Activated CD8-positive, alpha-beta memory T cell treated with anti-CD3 and anti-CD28 coated beads for 24 hours (primary cell): ENCODE results near the gene RABGAP1L.

ENCODE experiments used
- DNase-seq: peaks from one replicate; pipeline ENCODE4 v3.0.0-alpha.2; 2020

Gene RABGAP1L

DNA sequence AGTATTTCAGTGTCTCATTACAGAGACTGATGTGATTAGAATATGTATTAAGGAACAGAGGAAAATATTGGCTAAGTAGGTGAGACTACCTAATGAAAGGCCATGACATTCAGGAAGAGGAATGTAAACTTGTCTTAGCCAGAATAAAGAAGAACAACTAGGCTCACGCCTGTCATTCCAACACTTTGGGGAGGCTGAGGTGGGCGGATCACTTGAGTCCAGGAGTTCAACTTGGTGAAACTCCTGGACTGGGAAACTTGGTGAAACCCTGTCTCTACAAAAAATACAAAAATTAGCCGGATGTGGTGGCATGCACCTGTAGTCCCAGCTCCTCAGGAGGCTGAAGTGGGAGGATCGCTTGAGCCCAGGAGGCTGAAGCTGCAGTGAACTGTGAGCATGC is 825.6 kb downstream of the RABGAP1L start:
- DNase-seq: no peak

DNA sequence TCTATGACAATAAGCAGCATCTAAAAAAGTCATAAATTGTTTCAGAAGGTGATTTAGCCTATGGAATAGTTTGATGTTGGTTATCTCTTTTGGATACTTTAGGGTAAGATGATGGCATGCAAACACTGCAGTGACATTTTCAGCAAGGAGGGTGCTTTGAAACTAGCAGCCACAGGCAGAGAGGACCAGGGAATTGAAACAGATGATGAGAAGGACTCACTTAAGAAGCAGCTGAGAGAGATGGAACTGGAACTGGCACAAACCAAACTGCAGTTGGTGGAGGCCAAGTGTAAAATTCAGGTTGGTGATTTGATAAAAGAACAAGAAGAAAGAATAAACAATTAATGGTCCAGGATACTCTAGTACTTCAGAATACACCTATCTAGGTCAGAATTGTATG is 829.2 kb downstream of the RABGAP1L start:
- DNase-seq: no peak

DNA sequence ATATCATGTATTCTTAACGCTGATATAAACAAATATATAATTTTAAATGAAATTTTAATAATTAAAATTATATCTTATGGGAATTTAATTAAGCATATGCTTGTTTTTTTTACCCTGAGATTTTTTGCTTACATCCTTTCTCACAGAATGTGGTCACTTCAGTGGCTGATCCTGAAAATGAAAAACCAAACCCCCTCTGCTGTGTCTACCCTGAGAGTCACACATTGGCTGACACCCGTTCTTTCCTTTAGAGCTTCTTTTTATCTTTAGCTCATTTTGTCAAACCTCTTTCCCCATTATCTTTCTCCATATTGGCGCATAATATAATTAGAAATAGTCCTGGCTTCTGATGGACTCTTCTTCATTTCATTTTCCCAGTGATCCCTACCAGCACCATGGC is 829.7 kb downstream of the RABGAP1L start:
- DNase-seq: no peak

DNA sequence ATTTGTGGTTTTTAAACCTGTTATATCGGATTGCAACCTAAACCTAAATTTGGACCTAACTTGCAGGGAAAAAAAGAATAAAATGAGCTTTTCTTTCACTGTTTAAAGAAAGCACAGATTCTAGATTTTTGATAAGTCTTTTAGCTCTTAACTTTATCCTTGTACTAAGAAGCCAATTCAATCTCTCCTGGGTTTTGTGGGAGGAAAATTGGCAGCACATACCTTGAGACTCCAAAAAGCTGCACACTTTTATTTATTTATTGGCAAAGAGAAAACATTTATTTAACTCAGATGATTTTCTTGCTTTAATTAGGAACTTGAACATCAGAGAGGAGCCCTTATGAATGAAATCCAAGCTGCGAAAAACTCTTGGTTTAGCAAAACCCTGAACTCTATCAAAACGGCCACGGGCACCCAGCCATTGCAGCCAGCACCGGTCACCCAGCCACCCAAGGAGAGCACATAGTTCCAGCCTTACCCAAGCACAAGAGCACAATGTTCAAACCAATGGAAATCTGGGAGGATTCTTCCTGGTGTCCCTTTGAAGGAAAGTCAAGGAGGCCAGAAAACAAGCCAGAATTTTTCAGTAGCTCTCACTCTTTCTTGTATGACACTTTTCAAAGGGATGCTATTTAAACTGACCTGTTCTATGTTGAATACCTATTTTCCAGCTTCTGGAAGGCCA is 830.4 kb downstream of the RABGAP1L start:
- DNase-seq: no peak

DNA sequence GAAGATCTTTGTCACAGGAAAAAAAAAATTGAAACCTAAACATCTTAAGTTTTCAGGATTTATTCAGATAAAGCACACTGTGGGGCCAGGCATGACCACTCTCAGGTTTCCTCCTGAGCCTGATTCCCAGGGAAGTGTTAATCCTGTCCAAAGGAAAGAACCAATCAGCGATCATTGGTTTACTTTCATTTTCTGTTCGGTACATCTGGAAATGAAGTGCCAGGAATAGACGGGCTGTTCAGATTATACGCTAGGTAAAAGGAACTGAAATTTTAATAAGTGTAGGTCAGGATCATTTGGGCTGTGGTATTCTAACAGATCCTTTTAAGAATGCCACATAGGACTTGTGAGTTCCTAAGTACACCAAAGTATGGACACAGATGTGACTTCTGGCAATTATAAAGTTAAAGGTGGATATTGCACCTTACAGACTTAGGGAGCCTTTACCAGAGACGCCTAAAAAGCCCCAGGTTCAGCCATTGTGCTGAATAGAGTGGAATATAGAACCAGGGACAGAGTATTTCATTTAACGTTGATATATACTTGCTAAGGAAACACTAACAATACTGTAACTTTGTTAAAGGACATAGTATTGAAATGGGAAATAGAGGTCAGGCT is 831.2 kb downstream of the RABGAP1L start:
- no peak for DNase-seq

DNA sequence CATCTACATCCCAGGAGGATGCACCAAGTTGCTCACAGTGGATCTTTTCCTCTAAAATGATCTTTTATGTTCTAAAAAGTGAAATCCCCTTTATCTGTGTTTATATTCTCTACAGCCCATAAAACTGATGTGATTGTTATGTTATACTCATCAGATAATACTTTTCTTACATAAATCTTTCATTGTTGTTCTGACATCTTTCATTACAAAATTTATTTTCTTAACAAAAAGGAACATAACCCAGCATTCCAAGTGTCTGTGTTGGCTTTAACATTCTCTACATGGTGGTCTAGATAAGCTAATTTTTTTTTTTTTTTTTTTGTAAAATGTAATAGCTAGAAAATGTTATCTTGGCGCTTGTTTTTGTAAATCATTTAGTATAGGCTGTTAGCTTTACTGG is 832.2 kb downstream of the RABGAP1L start:
- no peak for DNase-seq

DNA sequence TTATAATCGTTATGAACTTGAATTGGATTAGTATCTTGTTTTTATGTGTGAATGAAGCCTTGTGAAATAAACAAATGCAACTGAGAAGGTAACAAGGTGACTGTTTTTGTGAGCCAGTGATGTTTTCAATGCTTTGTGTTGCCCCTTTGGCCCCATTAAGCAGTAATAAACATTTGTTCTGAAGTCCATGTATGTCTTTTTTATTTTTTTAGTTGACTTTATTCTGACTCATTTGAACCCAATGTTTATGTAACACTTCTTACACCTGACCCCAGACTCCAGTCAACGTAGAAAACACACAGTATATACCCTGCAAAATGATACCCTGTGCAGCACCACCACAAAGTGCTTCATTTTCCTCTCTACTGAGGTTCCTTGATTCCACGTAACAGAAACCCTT is 835.8 kb downstream of the RABGAP1L start:
- no peak for DNase-seq

DNA sequence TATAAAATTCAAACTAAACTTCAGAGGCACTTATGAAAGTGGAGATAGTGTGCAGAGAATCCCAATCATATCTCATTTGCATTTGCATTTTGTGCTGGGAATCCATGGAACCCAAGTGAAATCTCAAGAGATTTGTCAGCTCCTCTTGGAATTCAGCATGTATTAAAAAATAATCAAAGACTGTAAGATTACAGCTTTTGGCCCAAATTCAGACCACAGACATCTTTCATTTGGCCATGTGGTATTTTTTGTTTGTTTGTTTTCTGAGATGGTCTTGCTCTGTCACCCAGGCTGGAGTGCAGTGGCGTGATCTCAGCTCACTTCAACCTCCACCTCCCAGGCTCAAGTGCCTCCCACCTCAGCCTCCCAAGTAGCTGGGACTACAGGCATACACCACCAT is 836.6 kb downstream of the RABGAP1L start:
- DNase-seq: no peak

DNA sequence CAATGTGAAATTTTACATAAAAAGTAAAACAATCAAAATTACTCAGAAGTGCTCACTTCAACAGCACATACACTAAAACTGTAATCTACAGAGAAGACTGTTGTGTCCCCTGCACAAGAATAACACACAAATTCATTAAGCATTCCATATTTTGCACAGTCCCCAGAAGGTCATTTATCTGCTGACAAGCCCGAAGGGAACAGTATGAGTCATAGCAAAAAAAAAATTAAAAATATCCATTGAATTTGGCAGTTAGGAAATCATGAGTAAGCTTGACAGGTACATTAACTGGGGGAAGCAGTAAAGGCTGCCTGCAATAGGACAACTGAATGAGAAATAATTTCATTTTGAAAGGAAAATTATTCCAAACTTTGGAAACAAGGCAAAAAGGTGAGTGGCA is 837.2 kb downstream of the RABGAP1L start:
- DNase-seq: no peak

DNA sequence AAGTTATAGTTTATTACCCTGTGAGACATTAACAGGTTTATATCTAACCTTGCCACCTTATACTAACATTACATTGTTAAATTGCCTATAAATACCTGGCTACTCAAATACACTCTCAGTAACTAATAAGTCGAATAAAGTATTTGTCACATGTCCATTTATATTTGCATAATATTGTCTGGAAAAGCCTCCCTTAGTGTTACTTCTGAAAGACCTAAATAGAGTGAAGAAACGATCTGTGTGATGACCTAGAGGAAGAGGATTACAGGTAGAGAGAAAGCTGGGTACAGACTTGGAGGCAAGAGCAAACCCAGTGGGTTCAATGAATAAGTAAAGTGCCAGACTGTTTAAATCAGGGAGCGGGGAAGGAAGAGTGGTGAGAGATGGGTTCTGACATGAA is 837.7 kb downstream of the RABGAP1L start:
- DNase-seq: no peak

DNA sequence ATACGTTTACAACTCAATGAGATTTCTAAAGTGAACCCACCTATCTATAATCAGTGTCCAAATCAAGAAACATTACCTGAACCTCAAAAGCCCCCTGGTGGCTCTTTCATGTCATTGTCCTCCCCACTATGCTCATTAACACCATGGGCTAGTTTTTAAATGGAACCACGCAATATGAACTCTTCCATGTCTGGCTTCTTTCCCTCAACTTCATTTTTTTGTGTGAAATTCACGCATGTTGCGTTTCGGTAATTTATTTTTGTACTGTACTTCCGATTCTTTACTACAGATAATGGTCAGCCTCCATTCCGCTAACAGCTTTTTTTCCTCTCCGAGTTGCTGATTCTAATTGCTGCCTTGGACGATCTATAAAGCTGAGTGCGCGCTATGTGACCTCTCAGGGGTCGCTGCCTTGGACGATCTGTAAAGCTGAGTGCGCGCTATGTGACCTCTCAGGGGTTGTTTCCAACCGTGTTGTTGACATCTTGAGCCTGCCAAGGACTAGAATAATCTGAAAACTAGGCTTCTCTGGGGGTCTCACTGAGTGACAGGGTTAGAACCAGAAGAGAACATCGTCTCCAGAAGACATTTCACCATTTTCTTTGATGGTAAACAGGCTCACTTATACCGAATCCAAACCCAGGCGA is 839.4 kb downstream of the RABGAP1L start:
- no peak for DNase-seq

DNA sequence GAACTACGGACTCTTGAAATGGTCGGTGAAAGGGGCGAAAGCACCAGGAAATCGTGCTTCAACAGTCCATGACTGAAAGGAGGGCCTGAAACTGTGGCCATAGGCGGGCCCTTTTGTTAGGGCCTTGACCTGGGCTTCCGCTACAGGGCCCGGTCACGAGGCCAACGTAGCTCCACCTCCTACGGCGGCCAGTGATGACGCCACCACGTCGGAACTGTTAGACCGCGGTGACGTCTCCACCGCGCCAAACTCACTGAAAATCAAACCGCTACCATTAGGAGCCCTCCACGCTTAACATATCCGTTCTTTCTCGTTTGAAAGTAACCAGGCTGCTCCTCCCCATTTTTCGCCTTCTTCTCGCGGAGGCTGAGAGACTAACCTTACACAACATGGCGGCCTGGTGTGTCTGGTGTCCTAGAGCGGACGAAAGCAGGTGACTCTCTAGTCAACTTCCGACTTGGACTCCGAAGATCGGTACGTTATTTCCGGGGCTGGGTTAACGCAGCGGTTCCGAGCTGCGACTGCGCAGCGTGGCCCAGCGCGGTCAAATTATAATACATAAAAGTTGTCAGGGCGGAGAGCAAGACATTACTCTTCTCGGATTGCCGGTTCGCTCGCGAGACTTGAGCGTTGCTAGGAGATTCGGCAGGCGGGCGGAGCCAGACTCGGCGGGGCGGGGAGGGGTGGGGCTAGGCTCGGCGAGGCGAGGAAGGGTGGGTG is 840.1 kb downstream of the RABGAP1L start:
- DNase-seq: peak; percentile 97

DNA sequence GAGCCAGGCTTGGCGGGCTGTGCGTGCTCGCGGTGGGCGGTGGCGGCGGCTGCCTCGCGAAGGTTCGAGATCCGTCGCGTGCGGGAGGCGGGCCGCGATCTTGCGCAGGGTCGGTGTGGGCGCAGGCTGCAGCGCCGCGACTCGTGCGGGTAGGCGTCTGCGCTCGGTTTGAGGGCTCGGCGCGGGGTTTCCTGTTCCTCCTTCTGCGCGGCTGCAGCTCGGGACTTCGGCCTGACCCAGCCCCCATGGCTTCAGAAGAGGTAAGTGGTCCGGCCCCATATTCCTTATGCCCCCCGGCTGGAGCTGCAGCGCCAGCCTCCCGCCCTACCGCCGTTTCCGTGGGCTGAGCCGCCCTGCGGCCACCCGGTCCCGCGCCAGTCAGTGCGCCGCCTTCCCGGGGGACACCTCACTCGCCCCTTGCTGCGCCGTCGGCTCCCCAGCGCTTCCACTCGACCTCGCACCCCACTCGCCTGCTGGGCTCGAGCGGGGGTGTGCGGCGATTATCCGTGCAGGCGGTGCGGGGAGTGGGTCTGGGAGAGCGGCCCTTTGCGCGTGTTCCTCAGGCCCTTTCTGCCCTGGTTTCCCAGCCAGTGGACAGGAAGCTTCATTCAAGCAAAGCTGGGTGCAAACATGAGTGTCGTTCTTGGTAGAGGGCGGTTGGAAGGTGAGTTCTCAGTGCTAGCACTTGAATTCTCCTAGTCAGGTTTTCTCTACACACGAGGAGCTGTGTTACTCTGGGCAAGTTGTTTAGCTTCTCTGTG is 840.8 kb downstream of the RABGAP1L start, which contains the start of gene CACYBP:
Gene CACYBP (plus strand): TSS at position 12 of the 761 bp plus-strand sequence. CDS start 234 bp downstream, at position 246.
- DNase-seq: peak; percentile 81

DNA sequence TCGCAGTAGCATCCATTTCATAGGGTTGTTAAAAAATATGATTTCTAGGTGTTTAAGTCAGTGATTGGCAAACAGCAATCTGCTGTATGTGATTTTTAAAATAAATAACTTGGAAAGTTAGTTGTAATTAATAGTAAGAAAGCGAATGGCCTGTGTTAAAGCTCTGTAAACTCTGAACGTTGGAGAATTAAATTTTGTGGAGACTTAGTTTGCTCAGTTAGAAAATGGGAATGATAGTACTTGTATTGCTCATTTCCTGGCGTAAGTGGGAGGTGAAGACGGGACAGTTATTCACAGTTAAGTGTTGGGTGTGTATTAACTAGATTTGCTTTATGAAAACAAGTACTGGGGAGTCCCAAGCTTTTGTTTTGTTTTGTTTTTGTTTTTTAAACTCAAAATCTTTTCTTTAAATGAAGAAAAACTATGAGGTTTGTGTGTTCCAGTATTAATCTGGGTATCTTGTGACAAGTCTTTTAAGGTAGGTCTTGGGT is 841.4 kb downstream of the RABGAP1L start:
- DNase-seq: no peak

DNA sequence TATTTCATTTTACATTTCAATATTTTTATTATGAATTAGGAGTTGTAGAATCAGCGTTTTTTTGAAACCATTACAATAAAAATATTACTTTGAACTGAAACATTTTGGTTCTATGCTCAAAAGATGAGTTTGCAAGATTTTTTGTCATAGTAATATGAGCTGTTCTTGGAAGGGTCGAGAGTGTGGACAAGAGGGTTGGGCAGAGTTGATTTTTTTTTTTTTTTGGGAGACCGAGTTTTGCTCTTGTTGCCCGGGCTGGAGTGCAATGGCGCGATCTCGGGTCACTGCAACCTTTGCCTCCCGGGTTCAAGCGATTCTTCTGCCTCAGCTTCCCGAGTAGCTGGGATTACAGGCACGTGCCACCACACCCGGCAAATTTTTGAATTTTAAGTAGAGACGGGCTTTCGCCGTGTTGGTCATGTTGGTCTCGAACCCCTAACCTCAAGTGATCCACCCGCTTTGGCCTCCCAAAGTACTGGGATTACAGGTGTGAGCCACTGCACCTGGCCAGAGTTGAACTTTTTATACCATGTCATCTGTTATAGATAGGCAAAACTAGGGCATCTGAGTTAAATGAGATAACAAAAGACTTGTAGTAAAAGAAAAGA is 843.7 kb downstream of the RABGAP1L start:
- DNase-seq: no peak

DNA sequence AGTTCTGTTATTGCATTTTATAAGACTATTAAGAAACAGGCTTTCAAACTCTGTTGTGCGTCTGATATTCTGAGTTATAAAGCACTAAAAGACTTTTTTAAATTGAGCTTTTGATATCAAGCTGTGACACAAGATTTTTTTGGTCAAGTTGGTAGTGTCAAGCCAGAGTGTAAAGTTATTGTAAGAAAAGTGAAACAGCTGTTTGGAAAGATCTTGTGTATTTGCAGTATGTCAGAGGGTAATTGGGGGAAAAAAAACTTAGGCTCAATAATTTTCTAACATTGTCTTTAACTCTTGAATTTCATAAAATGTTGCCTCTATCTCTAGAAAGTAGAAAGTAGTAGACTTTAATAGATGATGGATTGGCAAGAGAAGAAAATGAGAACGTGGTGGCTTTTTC is 844.2 kb downstream of the RABGAP1L start:
- DNase-seq: no peak

DNA sequence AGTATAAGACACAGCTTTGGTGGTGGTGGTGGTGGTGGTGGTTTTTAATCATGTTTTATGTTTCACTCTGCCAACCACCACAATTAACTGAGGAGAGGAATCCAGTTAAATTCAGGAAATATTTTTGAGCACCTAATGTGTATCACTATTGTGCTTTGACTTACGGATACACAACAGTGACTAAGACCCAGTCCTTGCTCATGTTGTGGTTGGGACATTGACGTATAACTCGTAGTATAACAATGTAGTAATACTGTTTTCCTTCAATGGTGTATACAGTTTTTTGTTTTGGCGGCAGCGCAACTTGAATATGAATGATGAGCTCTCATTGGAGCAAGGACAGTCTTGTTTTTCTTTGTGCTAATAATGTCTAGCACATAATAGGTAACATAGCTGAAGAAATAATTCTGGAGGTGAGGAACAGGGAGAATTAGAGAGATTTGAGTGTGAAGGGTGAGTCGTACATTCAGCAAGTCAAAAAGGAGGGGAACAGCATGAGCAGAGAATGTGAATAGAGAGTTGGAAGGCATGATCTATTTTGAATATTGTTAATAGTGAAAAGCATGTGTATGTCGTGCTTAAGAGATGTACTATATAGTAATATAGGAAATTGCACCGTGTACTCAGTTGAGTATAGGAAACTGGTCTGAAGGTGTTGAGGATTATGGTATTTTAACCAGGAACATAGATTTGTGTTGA is 845.9 kb downstream of the RABGAP1L start:
- no peak for DNase-seq

DNA sequence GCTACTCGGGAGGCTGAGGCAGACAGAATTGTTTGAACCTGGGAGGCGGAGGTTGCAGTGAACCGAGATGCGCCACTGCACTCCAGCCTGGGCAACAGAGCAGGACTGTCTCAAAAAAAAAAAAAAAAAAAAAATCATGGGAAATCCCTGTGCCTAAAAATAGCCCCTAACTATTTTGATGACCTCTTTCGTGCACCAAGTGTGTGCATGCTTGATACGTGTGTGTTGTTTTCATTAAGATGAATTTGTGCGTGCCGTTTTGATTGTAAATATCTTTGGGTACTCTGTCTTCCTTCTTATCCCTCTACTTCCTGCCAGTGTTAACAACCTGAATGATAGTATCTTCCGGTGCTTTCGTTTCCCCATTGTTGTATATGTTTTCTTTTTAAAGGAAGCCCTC is 850.2 kb downstream of the RABGAP1L start:
- DNase-seq: no peak

DNA sequence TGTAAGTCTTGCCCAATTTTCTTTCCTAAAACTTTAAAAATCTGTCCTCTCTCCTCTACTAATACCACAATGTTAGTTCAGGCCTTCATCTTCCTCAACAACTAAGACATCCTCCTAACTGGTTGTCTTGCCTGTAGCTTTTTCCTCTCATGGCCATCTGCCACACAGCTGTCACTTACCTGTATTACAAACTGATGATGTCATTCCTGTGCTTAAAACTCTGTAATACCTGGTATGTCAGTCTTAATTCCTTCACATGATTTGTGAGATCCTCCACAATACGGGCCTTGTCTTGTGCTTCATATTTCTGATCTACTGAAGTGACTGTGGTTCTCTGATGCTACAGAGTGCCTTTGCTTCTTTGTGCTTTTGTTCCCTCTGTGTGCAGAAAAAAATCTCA is 854.1 kb downstream of the RABGAP1L start:
- no peak for DNase-seq

DNA sequence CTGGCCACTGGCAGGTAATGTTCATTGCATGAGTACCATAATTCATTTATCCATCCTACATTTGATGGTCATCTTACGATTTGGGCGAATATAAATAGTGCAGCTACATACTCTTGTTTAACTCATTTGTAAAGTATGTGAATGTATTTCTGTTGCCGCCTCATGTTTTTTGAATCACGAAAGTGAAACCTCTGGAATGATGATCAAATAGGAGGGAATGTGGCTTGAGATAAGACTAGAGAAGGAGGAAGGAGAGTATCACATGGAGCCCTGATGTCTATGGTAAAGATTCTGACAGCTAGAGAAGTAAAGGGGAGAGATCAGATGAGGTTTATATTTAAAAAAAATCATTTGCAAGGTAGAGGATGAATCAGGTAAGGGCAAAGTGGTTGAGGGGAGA is 855.9 kb downstream of the RABGAP1L start:
- DNase-seq: no peak

DNA sequence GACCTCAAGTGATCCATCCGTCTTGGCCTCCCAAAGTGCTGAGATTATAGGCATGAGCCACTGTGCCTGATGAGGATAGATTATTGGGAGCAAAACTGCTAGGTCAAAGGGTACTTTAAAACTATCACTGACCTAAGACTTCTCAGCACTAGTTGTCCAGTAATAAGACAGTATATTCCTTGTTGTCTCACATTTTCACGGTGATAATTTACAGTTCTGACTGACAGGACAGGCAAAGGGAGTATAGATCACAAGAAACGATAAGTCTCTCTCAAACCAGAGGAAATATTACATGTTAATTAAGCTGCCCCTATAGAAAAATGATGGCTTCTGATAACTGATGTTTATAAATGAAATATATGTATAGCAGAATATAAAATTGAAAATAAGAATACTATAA is 860.2 kb downstream of the RABGAP1L start:
- DNase-seq: no peak
